SK-N-SH (cell line): ENCODE measurements around the gene UCHL5.

ENCODE experiments used
- CHD2 ChIP-seq: fragments of 150-350 bp; IDR thresholded peaks from 2 replicates; pipeline ENCODE4 v1.6.1; 2018; ENCODE audit warnings: low read length; ENCODE audit not compliant: partially characterized antibody
- CTCF ChIP-seq: fragments of 200-600 bp; sonication (generic); IDR thresholded peaks from 2 replicates; pipeline ENCODE4 v1.6.1; 2017; ENCODE audit warnings: antibody characterized with exemption, mild to moderate bottlenecking, moderate library complexity
- EP300 ChIP-seq, 2 experiments: IDR thresholded peaks; 2 replicates each; pipeline versions ENCODE4 v1.4.0 to v1.6.1; 2012; ENCODE audit warnings: borderline replicate concordance in 1 of 2, low read depth in 1 of 2, low read length in 1 of 2
- GABPA ChIP-seq: IDR thresholded peaks from 2 replicates; pipeline ENCODE4 v1.4.0; 2012; ENCODE audit warnings: low read depth, mild to moderate bottlenecking
- MAX ChIP-seq: IDR thresholded peaks from 2 replicates; pipeline ENCODE4 v1.4.0; 2012; ENCODE audit warnings: low read depth
- MXI1 ChIP-seq: IDR thresholded peaks from 2 replicates; pipeline ENCODE4 v1.6.1; 2012; ENCODE audit warnings: mild to moderate bottlenecking, low read depth, low read length, improper control_type of control experiment
- PBX3 ChIP-seq: IDR thresholded peaks from 2 replicates; pipeline ENCODE4; 2012
- POLR2AphosphoS5 ChIP-seq: IDR thresholded peaks from 2 replicates; pipeline ENCODE4 v1.6.1; 2012; ENCODE audit warnings: low read depth, low read length
- REST ChIP-seq: IDR thresholded peaks from 2 replicates; pipeline ENCODE4 v1.6.1; 2012; ENCODE audit warnings: mild to moderate bottlenecking, low read depth, low read length, moderate library complexity
- TCF12 ChIP-seq: IDR thresholded peaks from 2 replicates; pipeline ENCODE4 v1.4.0; 2012

GRCh38 chr1:192998536-192998935 lies 60.6 kb downstream of the UCHL5 start:
- TF ChIP-seq PBX3 (no peak), POLR2AphosphoS5 (no peak), EP300 (IDR thresholded peaks at IDR 0.05; ENCODE audit: borderline replicate concordance in 1 of 2, low read depth in 1 of 2, low read length in 1 of 2) (no peak), REST (no peak), TCF12 (no peak), GABPA (no peak), CTCF (peak; percentile 42), CHD2 (no peak), MAX (no peak), MXI1 (no peak)
